MM.1S (cell line): ENCODE results near the gene MAP4.
"Not testable (repeated sequence)": the region's sequence is repeated elsewhere in the genome, so short reads cannot be mapped to it uniquely, and the experiment has no call there.

Experiments
- DNase-seq: peaks from one replicate; pipeline ENCODE4 v3.0.0-alpha.2; 2015
- H2AFZ ChIP-seq: fragments of 300-600 bp; sonication (generic); 2 replicates; pipeline ENCODE4 v1.6.0; 2016; ENCODE audit warnings: antibody characterized with exemption, low read length
- H3F3A ChIP-seq: fragments of 300-600 bp; sonication (generic); 2 replicates; pipeline ENCODE4 v1.6.1; 2016; ENCODE audit warnings: mild to moderate bottlenecking, antibody characterized with exemption, low read length, moderate library complexity, mixed read lengths; ENCODE audit not compliant: insufficient read depth
- H3K27ac ChIP-seq: fragments of 300-600 bp; sonication (generic); 2 replicates; pipeline ENCODE4 v1.5.1; 2016; ENCODE audit warnings: mild to moderate bottlenecking, low read length
- H3K27me3 ChIP-seq: fragments of 300-600 bp; sonication (generic); replicated peaks from 2 replicates; pipeline ENCODE4 v1.6.0; 2016; ENCODE audit warnings: low read length; ENCODE audit not compliant: insufficient read depth
- H3K36me3 ChIP-seq: fragments of 300-600 bp; sonication (generic); replicated peaks from 2 replicates; pipeline ENCODE4 v1.6.1; 2016; ENCODE audit warnings: mild to moderate bottlenecking, low read length, mixed read lengths; ENCODE audit not compliant: insufficient read depth
- H3K4me1 ChIP-seq: fragments of 300-600 bp; sonication (generic); 2 replicates; pipeline ENCODE4 v1.6.1; 2016; ENCODE audit warnings: low read length, mixed read lengths
- H3K4me2 ChIP-seq: fragments of 300-600 bp; sonication (generic); 2 replicates; pipeline ENCODE4 v1.6.0; 2016; ENCODE audit warnings: low read depth, low read length
- H3K4me3 ChIP-seq: fragments of 300-600 bp; sonication (generic); 2 replicates; pipeline ENCODE4 v1.5.1; 2016; ENCODE audit warnings: low read length, mixed read lengths
- H3K79me2 ChIP-seq: fragments of 300-600 bp; sonication (generic); 2 replicates; pipeline ENCODE4 v1.6.1; 2016; ENCODE audit warnings: mixed run types, low read length, mixed read lengths
- H3K9ac ChIP-seq: fragments of 300-600 bp; sonication (generic); 2 replicates; pipeline ENCODE4 v1.6.1; 2016; ENCODE audit warnings: low read length, mixed read lengths
- H3K9me2 ChIP-seq: fragments of 300-600 bp; sonication (generic); replicated peaks from 2 replicates; pipeline ENCODE4 v1.6.1; 2016; ENCODE audit warnings: mild to moderate bottlenecking, low read length, mixed read lengths; ENCODE audit not compliant: insufficient read depth
- H3K9me3 ChIP-seq: fragments of 300-600 bp; sonication (generic); replicated peaks from 2 replicates; pipeline ENCODE4 v1.6.1; 2016; ENCODE audit warnings: mild to moderate bottlenecking, low read length, mixed read lengths; ENCODE audit not compliant: insufficient read depth
- H4K20me1 ChIP-seq: fragments of 300-600 bp; sonication (generic); 2 replicates; pipeline ENCODE4 v1.6.1; 2016; ENCODE audit warnings: mild to moderate bottlenecking, low read length, moderate library complexity, mixed read lengths; ENCODE audit not compliant: insufficient read depth
- CTCF ChIP-seq: fragments of 300-600 bp; sonication (generic); IDR thresholded peaks from 2 replicates; pipeline ENCODE4 v1.5.1; 2016; ENCODE audit warnings: antibody characterized with exemption, low read length, mixed read lengths
- EZH2 ChIP-seq: fragments of 300-600 bp; sonication (generic); optimal IDR thresholded peaks from 2 replicates; pipeline ENCODE3; 2017; ENCODE audit warnings: low read depth, mild to moderate bottlenecking, antibody characterized with exemption, low read length, mixed read lengths
- EZH2phosphoT487 ChIP-seq: fragments of 300-600 bp; sonication (generic); IDR thresholded peaks from 2 replicates; pipeline ENCODE4 v1.6.1; 2018; ENCODE audit warnings: antibody characterized with exemption, low read length

MAP4 gene

GRCh38 chr3:48014358-48014757, 1.9 kb downstream of the MAP4 start:
- Histone ChIP-seq H4K20me1 (no peaks in the 10 kb centered on the region), H3K27me3 (no peaks in the 10 kb centered on the region)

GRCh38 chr3:48013288-48013980, 2.8 kb downstream of the MAP4 start:
- Histone ChIP-seq H3K79me2 (peaks cover 41% of the 10 kb centered on the region), H2AFZ (no peak overlapping the region), H3K9me2 (no peaks in the 10 kb centered on the region), H3K4me1 (no peaks in the 10 kb centered on the region), H3K9me3 (no peaks in the 10 kb centered on the region), H4K20me1 (no peaks in the 10 kb centered on the region), H3K27ac (no peak overlapping the region), H3K27me3 (no peaks in the 10 kb centered on the region), H3F3A (no peaks in the 10 kb centered on the region), H3K4me3 (no peak overlapping the region), H3K4me2 (no peak overlapping the region), H3K36me3 (no peaks in the 10 kb centered on the region), H3K9ac (no peak overlapping the region)
- no peak for DNase-seq
- TF ChIP-seq EZH2phosphoT487 (no peak), CTCF (no peak), EZH2 (no peak)

More at GRCh38 chr3:48014358-48014757, 1.9 kb downstream of the MAP4 start:
- Histone ChIP-seq H3K9me3 (no peaks in the 10 kb centered on the region), H3K4me3 (no peak overlapping the region), H3K9me2 (no peaks in the 10 kb centered on the region), H3K36me3 (no peaks in the 10 kb centered on the region), H2AFZ (no peak overlapping the region), H3K79me2 (peaks cover 44% of the 10 kb centered on the region), H3K9ac (no peak overlapping the region), H3K27ac (no peak overlapping the region), H3K4me2 (no peak overlapping the region), H3K4me1 (no peaks in the 10 kb centered on the region), H3F3A (no peaks in the 10 kb centered on the region)
- DNase-seq: no peak
- TF ChIP-seq EZH2 (no peak), CTCF (no peak), EZH2phosphoT487 (no peak)

- DNase-seq: no peak
- H3K4me2 ChIP-seq: no peak overlapping the region
- no peaks in the 10 kb centered on the region for H3F3A ChIP-seq
- H3K9me2 ChIP-seq: no peaks in the 10 kb centered on the region
- H3K79me2 ChIP-seq: peaks cover 36% of the 10 kb centered on the region
- no peak overlapping the region for H3K4me3 ChIP-seq
- H3K9me3 ChIP-seq: no peaks in the 10 kb centered on the region
- H4K20me1 ChIP-seq: no peaks in the 10 kb centered on the region
- no peak overlapping the region for H2AFZ ChIP-seq
- no peaks in the 10 kb centered on the region for H3K4me1 ChIP-seq
- H3K27me3 ChIP-seq: no peaks in the 10 kb centered on the region
- H3K36me3 ChIP-seq: no peaks in the 10 kb centered on the region
- no peak overlapping the region for H3K9ac ChIP-seq
- TF ChIP-seq CTCF (no peak), EZH2 (no peak), EZH2phosphoT487 (no peak)
- H3K27ac ChIP-seq: no peak overlapping the region
Measured at GRCh38 chr3:48012659-48013058, 3.6 kb downstream of the MAP4 start.

- H3K9me2 ChIP-seq, H3K4me3 ChIP-seq, H3K27me3 ChIP-seq, H3K36me3 ChIP-seq, H3K4me2 ChIP-seq, H2AFZ ChIP-seq, H4K20me1 ChIP-seq, H3K9ac ChIP-seq, H3F3A ChIP-seq, DNase-seq, H3K27ac ChIP-seq, H3K4me1 ChIP-seq, H3K9me3 ChIP-seq: not testable (repeated sequence)
- peaks cover 16% of the 10 kb centered on the region for H3K79me2 ChIP-seq
Measured at GRCh38 chr3:48008066-48008465, 8.2 kb downstream of the MAP4 start.

GRCh38 chr3:48007361-48007760, 8.9 kb downstream of the MAP4 start:
- H2AFZ ChIP-seq, H3K9me2 ChIP-seq, H4K20me1 ChIP-seq, H3K27me3 ChIP-seq, H3K4me1 ChIP-seq, H3K4me2 ChIP-seq, H3K9ac ChIP-seq, H3K27ac ChIP-seq, H3K9me3 ChIP-seq, H3K36me3 ChIP-seq, H3K79me2 ChIP-seq, DNase-seq, H3F3A ChIP-seq, H3K4me3 ChIP-seq: not testable (repeated sequence)
